Ramos (cell line): ENCODE measurements around the gene IFIT5.
"Not testable (repeated sequence)": the region's sequence is repeated elsewhere in the genome, so short reads cannot be mapped to it uniquely, and the experiment has no call there.

Experiments
- in situ Hi-C: fragments of 300-500 bp; cut with MboI; formaldehyde crosslinking; loops from one replicate; pipeline ENCODE4 v1.14.3; 2022; ENCODE audit warnings: low sequenced_read_pairs; ENCODE audit not compliant: unreplicated experiment

The IFIT5 gene

GRCh38 chr10:89391907-89392756 is 22.2 kb upstream of the IFIT5 start, which contains the start of gene IFIT1:
IFIT1 (plus strand) TSS chr10:89392623; CDS start chr10:89392713, 90 bp downstream.
- in situ Hi-C loops = no loop called here

DNA sequence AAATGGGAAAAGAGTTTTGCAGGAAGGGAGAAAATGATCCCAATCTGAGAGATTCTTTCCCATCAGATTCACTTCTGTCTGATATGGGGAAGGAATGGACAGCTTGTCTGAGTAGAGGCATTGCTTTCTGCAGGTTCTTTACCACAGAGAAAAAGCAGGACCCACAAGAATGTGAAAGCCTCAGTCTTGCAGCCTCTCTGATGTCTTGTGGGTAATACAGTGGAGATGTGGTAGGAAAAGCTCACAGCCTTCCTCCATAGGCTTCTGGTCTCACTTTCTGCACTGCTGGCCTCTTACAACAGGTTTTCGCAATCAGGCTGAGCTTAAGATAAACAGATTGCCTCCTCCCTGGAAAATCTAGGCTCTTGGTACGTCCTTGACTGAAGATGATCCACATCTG is 21.4 kb upstream of the IFIT5 start:
- in situ Hi-C loops = no loop called here

- in situ Hi-C loops = no loop called here
Measured at GRCh38 chr10:89393898-89394297, 20.5 kb upstream of the IFIT5 start.

- in situ Hi-C loops = no loop called here
Measured at GRCh38 chr10:89395141-89395540, 19.2 kb upstream of the IFIT5 start.

DNA sequence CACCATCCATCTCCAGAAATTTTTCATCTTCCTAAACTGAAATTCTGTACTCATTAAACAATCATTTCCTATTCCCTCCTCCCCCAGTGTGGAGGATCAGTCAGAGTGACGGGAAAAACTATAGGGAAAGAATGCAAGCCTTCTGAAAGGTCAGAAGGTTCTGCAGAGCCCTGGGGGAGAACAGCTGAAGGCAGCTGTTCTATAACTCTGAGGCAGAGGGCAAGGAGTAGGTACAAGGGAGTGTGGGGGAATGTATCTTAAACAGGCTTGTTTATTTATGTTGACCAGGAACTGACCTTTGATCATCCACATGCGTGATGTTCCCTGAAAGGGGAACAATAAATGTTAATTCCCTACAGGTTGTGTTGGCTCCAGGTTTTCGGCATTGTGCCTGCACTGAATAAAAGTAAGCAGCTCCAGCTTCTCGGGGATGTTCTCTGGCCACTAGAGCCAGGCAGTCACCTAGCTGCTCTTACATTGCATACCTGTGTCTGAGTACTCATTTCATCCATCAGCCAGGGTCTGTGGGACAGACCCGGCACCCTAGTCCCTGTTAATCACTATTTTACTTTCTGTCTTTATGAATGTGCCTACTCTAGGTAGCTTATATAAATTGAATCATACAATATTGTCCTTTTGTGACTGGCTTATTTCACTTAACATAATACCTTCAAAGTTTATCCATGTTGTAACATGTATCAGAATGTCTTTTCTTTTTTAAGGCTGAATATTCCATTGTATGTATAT is 16.2 kb upstream of the IFIT5 start:
- in situ Hi-C loops = no loop called here

GRCh38 chr10:89399956-89400355 is 14.4 kb upstream of the IFIT5 start:
- in situ Hi-C loops = no loop called here

GRCh38 chr10:89403043-89403442 is 11.3 kb upstream of the IFIT5 start:
- in situ Hi-C loops = no loop called here

- in situ Hi-C loops = no loop called here
Measured at GRCh38 chr10:89404104-89405047, 10.0 kb upstream of the IFIT5 start.

DNA sequence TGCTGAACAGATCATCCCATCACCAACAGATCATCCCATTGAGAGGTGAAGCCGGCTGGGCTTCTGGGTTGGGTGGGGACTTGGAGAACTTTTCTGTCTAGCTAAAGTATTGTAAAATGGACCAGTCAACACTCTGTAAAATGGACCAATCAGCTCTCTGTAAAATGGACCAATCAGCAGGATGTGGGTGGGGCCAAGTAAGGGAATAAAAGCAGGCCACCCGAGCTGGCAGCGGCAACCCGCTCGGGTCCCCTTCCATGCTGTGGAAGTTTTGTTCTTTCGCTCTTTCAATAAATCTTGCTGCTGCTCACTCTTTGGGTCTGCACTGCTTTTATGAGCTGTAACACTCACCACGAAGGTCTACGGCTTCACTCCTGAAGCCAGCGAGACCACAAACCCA is 8.2 kb upstream of the IFIT5 start:
- in situ Hi-C loops = not testable (repeated sequence)

DNA sequence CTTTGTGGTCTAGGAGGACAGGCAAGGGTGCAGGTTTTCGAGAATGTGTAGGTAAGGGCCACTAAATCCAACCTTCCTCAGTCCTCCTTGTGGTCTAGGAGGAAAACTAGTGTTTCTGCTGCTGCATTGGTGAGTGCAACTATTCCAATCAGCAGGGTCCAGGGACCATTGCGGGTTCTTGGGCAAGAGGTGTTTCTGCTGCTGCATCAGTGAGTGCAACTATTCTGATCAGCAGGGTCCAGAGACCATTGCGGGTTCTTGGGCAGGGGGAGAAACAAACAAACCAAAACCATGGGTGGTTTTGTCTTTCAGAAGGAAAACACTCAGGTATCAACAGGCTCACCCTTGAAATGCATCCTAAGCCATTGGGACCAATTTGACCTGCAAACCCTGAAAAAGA is 6.6 kb upstream of the IFIT5 start:
- in situ Hi-C loops = not testable (repeated sequence)

- in situ Hi-C loops = not testable (repeated sequence)
Measured at GRCh38 chr10:89409282-89409681, 5.1 kb upstream of the IFIT5 start.

- in situ Hi-C loops = not testable (repeated sequence)
Measured at GRCh38 chr10:89410551-89410950, 3.8 kb upstream of the IFIT5 start.

- in situ Hi-C loops = not testable (repeated sequence)
Measured at GRCh38 chr10:89411135-89411534, 3.2 kb upstream of the IFIT5 start.

DNA sequence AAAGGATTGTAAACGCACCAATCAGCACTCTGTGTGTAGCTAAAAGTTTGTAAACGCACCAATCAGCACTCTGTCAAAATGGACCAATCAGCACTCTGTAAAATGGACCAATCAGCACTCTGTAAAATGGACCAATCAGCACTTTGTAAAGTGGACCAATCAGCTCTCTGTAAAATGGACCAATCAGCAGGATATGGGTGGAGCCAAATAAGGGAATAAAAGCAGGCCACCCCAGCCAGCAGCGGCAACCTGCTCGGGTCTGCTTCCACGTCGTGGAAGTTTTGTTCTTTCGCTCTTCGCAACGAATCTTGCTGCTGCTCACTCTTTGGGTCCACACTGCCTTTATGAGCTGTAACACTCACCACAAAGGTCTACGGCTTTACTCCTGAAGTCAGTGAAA is 2.1 kb upstream of the IFIT5 start:
- in situ Hi-C loops = not testable (repeated sequence)

- in situ Hi-C loops = no loop called here
Measured at GRCh38 chr10:89413398-89413912, 913 bp upstream of the IFIT5 start.

- in situ Hi-C loops = no loop called here
Measured at GRCh38 chr10:89414879-89415821, 782 bp downstream of the IFIT5 start.

- in situ Hi-C loops = no loop called here
Measured at GRCh38 chr10:89416465-89416864, 2.1 kb downstream of the IFIT5 start.

- in situ Hi-C loops = no loop called here
Measured at GRCh38 chr10:89419548-89419947, 5.2 kb downstream of the IFIT5 start.

- in situ Hi-C loops = no loop called here
Measured at GRCh38 chr10:89421018-89421476, 6.7 kb downstream of the IFIT5 start.
